ENCODE measurements around the gene ESPN.

GRCh38 chr1:6467744-6468688 is 43.4 kb downstream of the ESPN start:
- no peak for TF ChIP-seq CTCF (IDR thresholded peaks at IDR 0.05)
- no peak for TF ChIP-seq ZFX (IDR thresholded peaks at IDR 0.05; ENCODE audit: borderline replicate concordance)

Measured in 22Rv1 (cell line).